NCI-H2107 treated with DMSO at 0.1 percent for 48 hours (cell line): ENCODE measurements around the gene RNU6-9.

Experiments used
- DNase-seq: peaks from one replicate; lab custom pipeline; 2025; ENCODE audit not compliant: unreplicated experiment; lab: John Stamatoyannopoulos, UW

The RNU6-9 gene

GRCh38 chr19:917323-918151 lies 24.3 kb downstream of the RNU6-9 start, which contains the start of gene KISS1R:
Gene KISS1R, plus strand, starts transcription at chr19:917333. Its CDS starts 170 bp downstream, at chr19:917503.
- DNase-seq, result no peak

DNA sequence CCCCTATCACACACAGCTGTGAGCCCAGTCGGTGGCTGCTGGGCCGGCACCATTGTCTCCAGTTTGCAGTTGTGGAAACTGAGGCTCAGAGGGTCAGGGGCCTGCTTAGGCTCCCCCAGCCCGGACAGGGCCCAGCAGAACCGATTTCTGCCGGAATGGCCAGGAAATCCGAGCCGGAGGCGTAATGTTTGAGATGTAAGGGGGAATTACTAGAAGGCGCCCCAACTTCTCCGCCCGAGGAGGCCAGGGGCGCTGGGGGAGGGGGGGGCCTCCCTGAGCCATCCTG lies 24.8 kb downstream of the RNU6-9 start:
- DNase-seq, result no peak

DNA sequence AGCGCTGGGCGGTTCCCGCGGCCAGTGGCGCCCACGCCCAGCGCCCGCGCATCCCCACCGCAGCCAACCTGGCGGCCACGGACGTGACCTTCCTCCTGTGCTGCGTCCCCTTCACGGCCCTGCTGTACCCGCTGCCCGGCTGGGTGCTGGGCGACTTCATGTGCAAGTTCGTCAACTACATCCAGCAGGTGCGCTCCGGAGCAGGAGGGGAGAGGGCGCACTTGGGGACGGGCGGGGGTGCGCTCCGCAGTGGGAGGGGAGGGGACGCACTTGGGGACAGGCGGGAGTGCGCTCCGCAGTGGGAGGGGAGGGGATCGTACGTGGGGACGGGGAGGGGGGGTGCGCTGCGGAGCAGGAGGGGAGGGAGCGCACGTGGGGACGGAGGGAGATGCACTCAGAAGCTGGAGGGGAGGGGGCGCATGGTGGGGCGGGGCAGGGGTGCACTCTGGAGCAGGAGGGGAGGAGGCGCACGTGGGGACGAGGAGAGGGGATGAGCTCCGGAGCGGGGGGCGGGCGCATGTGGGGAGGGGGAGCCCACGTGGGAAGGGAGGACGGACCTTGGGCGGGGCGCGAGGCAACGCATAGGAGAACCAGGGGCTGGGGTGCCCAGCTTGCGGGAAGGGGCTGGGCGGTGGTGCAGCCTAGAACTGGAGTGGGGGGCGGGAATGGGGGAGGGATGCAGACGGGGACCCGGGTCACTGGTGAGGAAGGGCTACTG lies 25.4 kb downstream of the RNU6-9 start:
- no peak for DNase-seq

DNA sequence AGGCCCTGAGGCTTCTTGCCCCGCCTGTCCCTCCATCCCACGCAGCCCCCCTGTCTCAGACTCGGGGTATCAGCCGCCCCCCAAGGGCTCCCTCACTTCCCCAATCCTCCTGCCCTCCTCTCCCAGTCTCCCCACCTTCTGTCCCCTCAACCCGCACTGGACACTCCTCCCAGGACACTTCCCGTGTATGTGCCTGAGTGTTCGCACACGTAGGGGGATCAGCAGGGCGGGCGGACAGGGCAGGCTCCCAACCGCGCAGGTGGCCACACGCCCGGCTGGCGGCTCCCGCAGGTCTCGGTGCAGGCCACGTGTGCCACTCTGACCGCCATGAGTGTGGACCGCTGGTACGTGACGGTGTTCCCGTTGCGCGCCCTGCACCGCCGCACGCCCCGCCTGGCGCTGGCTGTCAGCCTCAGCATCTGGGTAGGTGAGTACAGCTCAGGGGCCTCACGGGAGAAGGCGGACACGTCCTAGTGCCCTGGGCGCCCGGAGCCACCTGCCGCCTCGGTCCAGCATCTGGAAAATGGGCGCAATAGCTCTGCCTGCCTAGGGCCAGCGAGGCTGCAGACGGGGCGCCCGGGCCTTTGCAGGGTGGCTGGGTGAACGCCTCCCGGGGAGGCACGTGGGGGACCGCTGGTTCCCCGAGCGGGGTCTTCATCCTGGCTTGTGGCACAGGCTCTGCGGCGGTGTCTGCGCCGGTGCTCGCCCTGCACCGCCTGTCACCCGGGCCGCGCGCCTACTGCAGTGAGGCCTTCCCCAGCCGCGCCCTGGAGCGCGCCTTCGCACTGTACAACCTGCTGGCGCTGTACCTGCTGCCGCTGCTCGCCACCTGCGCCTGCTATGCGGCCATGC lies 26.1 kb downstream of the RNU6-9 start:
- no peak for DNase-seq

GRCh38 chr19:920051-920864 lies 27.0 kb downstream of the RNU6-9 start:
- peak; percentile 60 for DNase-seq

DNA sequence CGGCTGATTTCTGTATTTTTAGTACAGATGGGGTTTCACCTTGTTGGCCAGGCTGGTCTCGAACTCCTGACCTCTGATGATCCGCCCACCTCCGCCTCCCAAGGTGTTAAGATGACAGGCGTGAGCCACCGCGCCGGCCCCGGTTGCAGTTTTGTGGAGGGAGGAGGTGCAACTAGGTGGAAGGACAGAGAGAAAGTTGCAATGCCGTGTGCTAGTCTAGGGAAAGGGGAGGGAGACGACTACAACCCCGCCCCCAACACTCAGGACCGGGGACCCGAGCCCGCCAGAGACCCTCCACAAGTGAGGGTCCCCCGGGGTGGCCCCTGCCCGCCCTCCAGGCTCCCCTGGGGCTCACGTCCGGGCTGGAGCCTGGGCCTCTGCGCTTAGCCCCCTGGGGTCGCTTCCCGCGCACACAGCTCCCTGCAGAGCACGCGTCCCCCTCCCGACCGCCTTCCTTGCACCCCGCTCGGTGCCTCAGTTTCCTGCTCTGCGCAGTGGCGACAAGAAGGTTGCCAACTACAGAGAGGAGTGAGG lies 31.3 kb downstream of the RNU6-9 start:
- DNase-seq, result no peak

GRCh38 chr19:925087-925525 lies 31.8 kb downstream of the RNU6-9 start:
- DNase-seq, result no peak

DNA sequence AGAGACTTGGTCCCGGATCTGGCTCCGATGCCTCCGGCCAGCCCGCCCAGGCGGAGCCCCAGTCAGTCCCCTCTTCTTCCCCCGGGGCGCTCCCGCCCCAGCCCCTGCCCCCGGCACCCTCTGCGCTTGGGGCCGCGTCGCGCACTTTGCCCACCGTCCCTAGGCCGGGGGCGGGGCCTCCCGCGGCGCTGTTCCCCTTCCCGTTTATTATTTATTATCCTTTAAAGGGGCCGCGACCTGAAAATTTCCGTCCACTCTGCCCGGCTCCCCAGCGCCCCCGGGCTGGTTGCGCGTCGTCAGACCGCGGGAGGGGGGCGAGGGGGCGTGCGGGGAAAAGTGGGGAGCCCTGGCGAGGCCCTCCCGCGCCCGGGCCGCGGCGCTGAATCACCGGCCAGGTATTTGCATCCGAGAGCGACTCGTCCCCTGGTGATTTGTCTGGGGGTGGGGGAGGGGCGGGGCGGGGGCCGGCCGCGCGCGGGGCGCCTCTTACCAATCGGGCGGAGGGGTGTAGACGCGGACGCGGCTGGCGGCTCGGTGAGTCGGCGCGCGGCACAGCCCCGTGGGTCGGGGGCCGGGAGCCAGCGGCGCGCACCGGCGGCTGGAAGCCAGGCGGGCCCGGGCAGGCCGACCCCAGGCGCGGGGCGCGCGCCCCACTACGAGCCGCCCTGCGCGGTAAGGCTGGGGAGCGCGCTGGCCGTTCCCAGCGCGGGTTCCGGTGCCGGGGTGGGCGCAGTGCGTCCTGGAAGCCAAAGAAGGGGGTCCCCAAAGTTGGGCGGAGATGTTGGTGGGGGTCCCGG lies 32.4 kb downstream of the RNU6-9 start, which contains the start of gene ARID3A:
TSS of gene ARID3A (plus strand) at position 510 of the 797 bp plus-strand sequence. CDS start 3,494 bp downstream, outside the sequence.
- DNase-seq, result no peak

DNA sequence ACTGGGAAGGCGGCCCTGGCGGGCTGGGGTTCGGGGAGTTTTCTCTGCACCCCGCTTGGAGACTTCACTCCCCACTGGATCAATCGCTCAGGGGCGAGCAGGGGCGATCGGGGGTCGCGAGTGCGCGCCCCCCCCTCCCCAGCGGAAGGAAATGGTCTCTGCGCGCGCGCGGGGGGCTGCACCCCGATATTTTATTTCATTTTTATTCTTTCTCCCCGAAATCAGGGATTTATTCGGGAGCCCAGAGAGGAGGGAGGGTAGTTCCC lies 33.0 kb downstream of the RNU6-9 start:
- no peak for DNase-seq

DNA sequence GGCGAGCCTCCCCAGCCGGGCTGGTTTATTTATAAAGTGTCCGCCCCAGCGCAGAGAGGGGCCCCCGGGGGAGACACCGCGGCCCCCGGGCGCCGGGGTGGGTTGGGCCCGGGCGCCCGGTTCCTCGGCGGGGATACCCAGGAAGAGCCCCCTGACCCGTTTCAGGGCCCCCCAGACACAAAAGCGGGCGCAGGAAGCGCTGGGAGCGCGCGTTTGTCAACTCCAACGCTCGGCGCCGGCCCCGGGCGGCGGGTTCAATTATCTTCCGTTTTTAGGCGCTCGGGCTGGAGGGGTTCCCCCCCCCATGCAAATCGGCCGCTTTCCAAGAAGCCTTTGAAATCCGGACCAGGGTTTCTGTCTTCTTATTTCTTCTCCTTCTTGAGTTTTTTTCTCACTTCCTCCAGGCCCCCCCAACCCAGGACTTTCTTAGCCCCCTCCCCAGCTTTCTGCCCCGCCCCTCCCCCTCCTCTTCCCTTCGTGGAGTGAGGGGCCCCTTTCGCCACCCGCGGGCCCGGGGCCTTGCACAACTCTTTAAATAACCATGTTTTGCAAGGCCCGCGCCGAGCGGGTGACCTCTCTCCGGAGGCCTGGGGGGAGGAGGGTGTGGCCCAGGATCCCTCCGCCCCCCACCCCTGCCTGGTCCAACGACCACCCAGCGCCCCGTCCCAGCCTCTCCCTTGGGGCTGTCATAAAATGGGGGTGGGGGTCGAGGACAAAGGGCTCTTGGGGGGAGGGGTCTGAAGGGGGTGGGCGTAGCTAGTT lies 33.5 kb downstream of the RNU6-9 start:
- DNase-seq, result no peak

GRCh38 chr19:927351-927779 lies 34.1 kb downstream of the RNU6-9 start:
- DNase-seq, result no peak

DNA sequence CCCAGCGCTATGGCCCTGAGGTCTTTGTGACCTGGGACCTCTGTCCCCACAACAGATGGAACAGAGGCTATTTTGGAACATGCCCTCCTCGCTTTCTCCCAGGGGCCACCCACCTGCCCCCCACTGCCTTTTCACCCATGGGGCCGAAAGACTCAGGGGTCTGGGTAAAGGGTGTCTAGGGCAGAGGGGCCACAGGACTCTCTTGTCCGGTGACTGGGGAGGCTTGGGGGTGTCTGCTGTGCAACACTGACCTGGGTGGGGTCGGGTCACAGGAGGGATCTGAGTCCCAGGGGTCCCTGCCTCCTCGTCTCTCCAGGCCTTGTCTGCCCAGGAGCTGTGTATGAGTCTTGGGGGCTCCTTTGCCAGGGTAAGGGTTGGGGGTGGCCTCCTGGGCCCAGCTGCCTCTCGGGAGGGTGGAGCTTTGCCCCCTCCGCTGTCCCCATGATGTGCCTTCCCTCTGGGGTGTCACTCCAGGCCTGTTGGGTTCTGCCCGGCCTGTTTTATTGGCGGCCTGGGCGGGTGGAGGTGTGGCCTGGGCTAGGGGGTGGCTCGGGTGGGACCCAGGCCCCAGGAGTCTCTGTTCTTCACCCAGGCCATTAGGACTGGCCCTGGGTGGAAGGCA lies 34.6 kb downstream of the RNU6-9 start:
- no peak for DNase-seq

- DNase-seq, result no peak
Observed at GRCh38 chr19:928471-929202, 35.4 kb downstream of the RNU6-9 start.

DNA sequence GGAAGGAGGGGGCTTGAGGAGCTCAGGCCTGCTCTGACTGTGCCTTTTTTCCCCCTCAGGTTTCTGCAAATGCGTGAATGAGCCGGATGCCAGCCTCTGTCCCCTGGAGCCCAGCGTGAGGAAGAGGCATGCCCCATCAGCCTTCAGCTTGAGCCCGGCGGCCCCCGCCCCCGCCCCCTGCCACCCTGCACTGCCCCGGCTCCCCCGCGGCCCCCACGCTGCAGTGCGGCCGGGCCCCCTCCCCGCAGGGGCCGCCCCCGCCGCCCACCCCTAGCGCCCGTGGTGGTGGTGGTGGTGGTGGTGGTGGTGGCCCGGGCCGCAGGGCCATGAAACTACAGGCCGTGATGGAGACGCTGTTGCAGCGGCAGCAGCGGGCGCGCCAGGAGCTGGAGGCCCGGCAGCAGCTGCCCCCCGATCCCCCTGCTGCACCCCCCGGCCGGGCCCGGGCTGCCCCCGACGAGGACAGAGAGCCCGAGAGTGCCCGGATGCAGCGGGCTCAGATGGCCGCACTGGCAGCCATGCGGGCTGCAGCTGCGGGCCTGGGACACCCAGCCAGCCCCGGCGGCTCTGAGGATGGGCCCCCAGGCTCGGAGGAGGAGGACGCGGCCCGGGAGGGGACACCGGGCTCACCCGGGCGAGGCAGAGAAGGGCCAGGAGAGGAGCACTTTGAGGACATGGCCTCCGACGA lies 36.1 kb downstream of the RNU6-9 start:
- DNase-seq, result no peak

DNA sequence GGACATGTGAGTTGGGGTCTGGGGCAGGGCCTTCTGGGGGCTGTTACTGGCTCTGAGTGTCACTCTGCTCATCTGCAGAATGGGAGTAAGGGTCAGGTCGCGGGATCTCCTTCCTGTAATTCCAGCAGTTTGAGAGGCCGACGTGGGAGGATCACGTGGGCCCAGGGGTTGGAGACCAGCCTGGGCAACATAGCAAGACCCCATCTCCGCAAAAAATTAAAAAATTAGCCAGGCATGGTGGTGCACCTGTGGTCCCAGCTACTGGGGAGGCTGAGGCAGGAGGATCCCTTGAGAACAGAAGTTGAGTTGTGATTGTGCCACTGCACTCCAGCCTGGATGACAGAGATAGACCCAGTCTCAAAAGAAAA lies 36.6 kb downstream of the RNU6-9 start:
- DNase-seq, result no peak

DNA sequence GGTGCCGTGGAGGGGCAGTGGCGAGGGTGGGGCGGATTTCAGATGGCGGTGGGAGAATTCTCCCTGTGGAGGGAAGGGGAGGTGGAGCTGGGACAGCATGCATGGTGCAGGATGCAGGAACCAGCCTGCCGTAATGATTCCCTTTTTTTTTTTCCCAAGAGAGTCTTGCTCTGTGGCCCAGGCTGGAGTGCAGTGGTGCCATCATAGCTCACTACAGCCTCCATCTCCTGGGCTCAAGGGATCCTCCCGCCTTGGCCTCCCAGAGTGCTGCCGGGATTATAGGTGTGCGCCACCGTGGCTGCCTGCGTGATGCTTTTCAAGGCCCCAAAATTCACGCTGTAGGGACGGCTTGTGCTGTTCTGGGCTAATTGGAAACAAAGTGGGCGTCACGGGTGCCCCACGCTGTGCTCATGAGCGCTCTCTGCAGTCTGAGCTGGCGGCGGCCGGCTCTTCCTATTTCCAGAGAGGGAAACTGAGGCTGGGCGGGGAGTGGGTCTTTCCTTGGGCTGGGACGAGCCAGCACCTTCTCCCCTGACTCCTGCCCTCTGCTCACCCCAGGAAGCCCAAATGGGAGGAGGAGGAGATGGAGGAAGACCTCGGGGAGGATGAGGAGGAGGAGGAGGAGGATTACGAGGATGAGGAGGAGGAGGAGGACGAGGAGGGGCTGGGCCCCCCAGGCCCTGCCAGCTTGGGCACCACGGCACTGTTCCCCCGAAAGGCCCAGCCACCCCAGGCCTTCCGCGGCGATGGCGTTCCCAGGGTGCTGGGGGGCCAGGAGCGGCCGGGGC lies 38.8 kb downstream of the RNU6-9 start:
- DNase-seq, result no peak
